Neuronal stem cell (in vitro differentiated cells): Measurements from ENCODE around the gene ARMC5.
"Not testable (repeated sequence)": the region's sequence is repeated elsewhere in the genome, so short reads cannot be mapped to it uniquely, and the experiment has no call there.

ENCODE experiments used
- DNase-seq: peaks from one replicate; pipeline ENCODE4 v3.0.0-alpha.2; 2013; ENCODE audit warnings: low spot score
- H2AFZ ChIP-seq: one replicate; pipeline ENCODE4 v1.6.1; 2013; ENCODE audit warnings: mild to moderate bottlenecking, low read length, inconsistent platforms
- H2AK5ac ChIP-seq: 2 replicates; pipeline ENCODE4 v1.6.1; 2013; ENCODE audit warnings: low read depth, mild to moderate bottlenecking, inconsistent platforms, low read length, moderate library complexity, mixed read lengths
- H2BK120ac ChIP-seq: 2 replicates; pipeline ENCODE4 v1.6.1; 2013; ENCODE audit warnings: low read depth, mild to moderate bottlenecking, inconsistent platforms, low read length, moderate library complexity, mixed read lengths
- H2BK12ac ChIP-seq: one replicate; pipeline ENCODE4 v1.6.1; 2013; ENCODE audit warnings: low read length, inconsistent platforms
- H2BK15ac ChIP-seq: 2 replicates; pipeline ENCODE4 v1.6.1; 2013; ENCODE audit warnings: mild to moderate bottlenecking, low read length, inconsistent platforms, mixed read lengths
- H2BK5ac ChIP-seq: one replicate; pipeline ENCODE4 v1.6.1; 2013; ENCODE audit warnings: inconsistent platforms, mild to moderate bottlenecking, low read length, moderate library complexity
- H3K14ac ChIP-seq: one replicate; pipeline ENCODE4 v1.6.1; 2013; ENCODE audit warnings: low read length, inconsistent platforms
- H3K18ac ChIP-seq: 2 replicates; pipeline ENCODE4 v1.6.1; 2013; ENCODE audit warnings: low read length, inconsistent platforms
- H3K23ac ChIP-seq: 2 replicates; pipeline ENCODE4 v1.6.1; 2013; ENCODE audit warnings: low read depth, mild to moderate bottlenecking, mixed read lengths, low read length, inconsistent platforms; ENCODE audit not compliant: poor library complexity
- H3K27ac ChIP-seq: replicated peaks from 3 replicates; pipeline ENCODE4 v1.5.1; 2013; ENCODE audit warnings: low read length, inconsistent platforms
- H3K27me3 ChIP-seq, 3 experiments: 2 replicates each; pipeline ENCODE4 v1.6.1; 2013; ENCODE audit warnings: low read length in 3 of 3, mild to moderate bottlenecking in 2 of 3, inconsistent platforms in 1 of 3, low read depth in 1 of 3, mixed read lengths in 1 of 3, moderate library complexity in 1 of 3; ENCODE audit not compliant: control insufficient read depth in 3 of 3, insufficient read depth in 3 of 3
- H3K36me3 ChIP-seq, 2 donors: replicated peaks in 1 of 2; 2 replicates each; pipeline ENCODE4 v1.6.1; 2013; ENCODE audit warnings: low read length in 2 of 2; ENCODE audit not compliant: control insufficient read depth in 2 of 2, insufficient read depth in 2 of 2
- H3K4ac ChIP-seq: 2 replicates; pipeline ENCODE4 v1.6.1; 2013; ENCODE audit warnings: inconsistent platforms, mild to moderate bottlenecking, low read length, moderate library complexity
- H3K4me1 ChIP-seq, 2 donors: 1 replicate in 1 of 2; 2 replicates in 1 of 2; pipeline ENCODE4 v1.6.1; 2013; ENCODE audit warnings: low read length in 2 of 2, low read depth in 1 of 2; ENCODE audit not compliant: control insufficient read depth in 2 of 2, insufficient read depth in 1 of 2
- H3K4me2 ChIP-seq: one replicate; pipeline ENCODE4 v1.6.1; 2013; ENCODE audit warnings: mild to moderate bottlenecking, low read length, inconsistent platforms; ENCODE audit not compliant: insufficient read depth, poor library complexity, severe bottlenecking
- H3K4me3 ChIP-seq, 2 donors: 2 replicates each; pipeline ENCODE4 v1.5.1; 2013; ENCODE audit warnings: low read length in 2 of 2, mild to moderate bottlenecking in 2 of 2, inconsistent platforms in 1 of 2, moderate library complexity in 1 of 2
- H3K79me1 ChIP-seq: one replicate; pipeline ENCODE4 v1.6.1; 2013; ENCODE audit warnings: low read depth, mild to moderate bottlenecking, inconsistent platforms, low read length, moderate library complexity
- H3K9ac ChIP-seq: one replicate; pipeline ENCODE4 v1.6.1; 2013; ENCODE audit warnings: mild to moderate bottlenecking, low read depth, low read length, inconsistent platforms; ENCODE audit not compliant: poor library complexity
- H3K9me3 ChIP-seq, 2 donors: replicated peaks in 1 of 2; 2 replicates each; pipeline versions ENCODE3 to v1.6.1; 2013; ENCODE audit warnings: low read length in 2 of 2, mild to moderate bottlenecking in 2 of 2, inconsistent platforms in 1 of 2, low read depth in 1 of 2, mixed read lengths in 1 of 2, moderate library complexity in 1 of 2; ENCODE audit not compliant: control insufficient read depth in 2 of 2, insufficient read depth in 1 of 2
- H4K8ac ChIP-seq: one replicate; pipeline ENCODE4 v1.6.1; 2013; ENCODE audit warnings: low read depth, mild to moderate bottlenecking, inconsistent platforms, low read length, moderate library complexity
- H4K91ac ChIP-seq: one replicate; pipeline ENCODE4 v1.6.1; 2013; ENCODE audit warnings: low read length, low read depth, mild to moderate bottlenecking, inconsistent platforms; ENCODE audit not compliant: poor library complexity
- WGBS, 2 donors: extraction: QIAGEN DNeasy Blood & Tissue Kit; methylation state at CpG; one replicate each; pipeline ENCODE4 v1.1.7; 2013; ENCODE audit warnings: missing lambda C conversion rate in 2 of 2, mixed read lengths in 1 of 2; ENCODE audit not compliant: insufficient read length in 2 of 2, insufficient replicate concordance in 1 of 2; ENCODE audit errors: extremely low coverage in 2 of 2; 5-methylcytosine and 5-hydroxymethylcytosine counted together

Gene ARMC5

DNA sequence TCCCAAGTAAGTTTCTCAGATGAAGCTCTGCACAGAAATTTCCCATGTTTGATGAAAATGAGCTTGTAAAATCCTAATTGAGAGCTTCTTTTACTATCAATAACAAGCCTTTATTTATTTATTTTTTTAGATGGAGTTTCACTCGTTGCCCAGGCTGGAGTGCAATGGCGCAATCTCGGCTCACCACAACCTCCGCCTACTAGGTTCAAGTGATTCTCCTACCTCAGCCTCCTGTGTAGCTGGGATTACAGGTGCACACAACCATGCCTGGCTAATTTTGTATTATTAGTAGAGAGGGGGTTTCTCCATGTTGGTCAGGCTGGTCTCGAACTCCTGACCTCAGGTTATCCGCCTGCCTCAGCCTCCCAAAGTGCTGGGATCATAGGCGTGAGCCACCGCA is 44.3 kb downstream of the ARMC5 start:
- not testable (repeated sequence) for H3K9ac ChIP-seq, H3K27me3 ChIP-seq, H3K4me2 ChIP-seq, H2BK5ac ChIP-seq, H3K23ac ChIP-seq, H3K79me1 ChIP-seq, H2BK15ac ChIP-seq, H3K14ac ChIP-seq, H4K91ac ChIP-seq, H3K4me3 ChIP-seq, H2AK5ac ChIP-seq, H4K8ac ChIP-seq, H3K18ac ChIP-seq, H2AFZ ChIP-seq, H2BK120ac ChIP-seq, H2BK12ac ChIP-seq, DNase-seq, H3K4ac ChIP-seq, H3K9me3 ChIP-seq, H3K27ac ChIP-seq
- Histone ChIP-seq H3K4me1 (peaks cover 2 to 10% of the 10 kb centered on the region in 2 donors), H3K36me3 (peaks cover 6 to 45% of the 10 kb centered on the region in 2 donors)
- WGBS, 2 donors = no CpG with 5 or more reads among the region's 8 CpGs

DNA sequence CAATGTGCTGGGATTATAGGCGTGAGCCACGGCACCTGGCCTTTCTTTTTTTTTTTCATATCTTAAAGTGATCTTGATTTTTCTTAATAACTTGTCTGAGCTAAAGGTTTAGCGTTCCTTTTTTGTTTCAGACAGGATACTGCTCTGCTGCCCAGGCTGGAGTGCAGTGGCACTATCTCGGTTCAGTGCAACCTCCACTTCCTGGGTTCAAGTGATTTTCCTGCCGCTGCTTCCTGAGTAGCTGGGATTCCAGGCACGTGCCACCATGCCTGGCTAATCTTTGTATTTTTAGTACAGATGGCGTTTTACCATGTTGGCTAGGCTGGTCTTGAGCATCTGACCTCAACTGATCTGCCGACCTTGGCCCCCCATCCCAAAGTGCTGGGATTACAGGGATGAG is 44.9 kb downstream of the ARMC5 start:
- H3K27me3 ChIP-seq = no peaks in the 10 kb centered on the region
- H3K14ac ChIP-seq = no peak overlapping the region
- no peak overlapping the region for H4K91ac ChIP-seq
- no peak overlapping the region for H2AFZ ChIP-seq
- no peak overlapping the region for H3K4ac ChIP-seq
- no peak for DNase-seq
- peaks cover 3 to 39% of the 10 kb centered on the region in 2 donors for H3K36me3 ChIP-seq
- no CpG with 5 or more reads among the region's 8 CpGs for WGBS, 2 donors
- H2BK120ac ChIP-seq = no peak overlapping the region
- H3K23ac ChIP-seq = no peak overlapping the region
- no peak overlapping the region for H2BK5ac ChIP-seq
- H3K27ac ChIP-seq = no peak overlapping the region
- no peak overlapping the region for H3K4me2 ChIP-seq
- no peaks in the 10 kb centered on the region for H3K9me3 ChIP-seq
- H3K4me1 ChIP-seq = peaks cover 2 to 10% of the 10 kb centered on the region in 2 donors
- H3K79me1 ChIP-seq = no peaks in the 10 kb centered on the region
- H3K18ac ChIP-seq = no peak overlapping the region
- H2BK12ac ChIP-seq = no peak overlapping the region
- no peak overlapping the region for H3K4me3 ChIP-seq
- no peak overlapping the region for H2BK15ac ChIP-seq
- no peak overlapping the region for H3K9ac ChIP-seq
- no peak overlapping the region for H4K8ac ChIP-seq
- H2AK5ac ChIP-seq = no peak overlapping the region

DNA sequence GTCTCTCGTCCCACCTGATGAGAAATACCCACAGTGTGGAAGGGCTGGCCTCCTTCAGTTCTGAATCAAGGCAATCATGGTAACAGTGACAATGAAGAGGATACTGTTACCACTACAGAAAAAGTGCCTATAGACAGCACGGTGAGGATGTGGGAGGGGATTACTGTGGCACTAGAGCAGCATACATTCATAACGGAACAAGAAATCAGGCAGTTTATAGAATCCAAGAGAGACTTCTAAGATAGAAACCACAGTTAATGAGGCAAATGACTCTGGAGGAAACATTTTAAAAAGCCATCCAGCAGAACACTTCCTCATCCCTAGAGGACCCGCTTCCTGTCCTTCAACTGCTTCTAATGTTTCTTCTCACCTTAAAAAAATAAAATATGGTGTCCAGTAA is 46.2 kb downstream of the ARMC5 start:
- H3K9ac ChIP-seq = no peak overlapping the region
- no peak overlapping the region for H2BK12ac ChIP-seq
- H3K27ac ChIP-seq = no peak overlapping the region
- no peak overlapping the region for H3K18ac ChIP-seq
- no peak overlapping the region for H2BK120ac ChIP-seq
- no peak overlapping the region for H3K23ac ChIP-seq
- no peak overlapping the region for H2BK15ac ChIP-seq
- H2AFZ ChIP-seq = no peak overlapping the region
- H4K8ac ChIP-seq = no peak overlapping the region
- H3K36me3 ChIP-seq = peaks cover 0 to 25% of the 10 kb centered on the region in 2 donors
- no CpG with 5 or more reads among the region's 4 CpGs for WGBS, 2 donors
- no peak overlapping the region for H4K91ac ChIP-seq
- H3K4me1 ChIP-seq = peaks cover 2 to 10% of the 10 kb centered on the region in 2 donors
- no peak overlapping the region for H2AK5ac ChIP-seq
- no peaks in the 10 kb centered on the region for H3K9me3 ChIP-seq
- H3K27me3 ChIP-seq = no peaks in the 10 kb centered on the region
- no peak overlapping the region for H2BK5ac ChIP-seq
- H3K4me3 ChIP-seq = no peak overlapping the region
- DNase-seq = no peak
- H3K14ac ChIP-seq = no peak overlapping the region
- H3K4ac ChIP-seq = no peak overlapping the region
- no peak overlapping the region for H3K4me2 ChIP-seq
- H3K79me1 ChIP-seq = no peaks in the 10 kb centered on the region

DNA sequence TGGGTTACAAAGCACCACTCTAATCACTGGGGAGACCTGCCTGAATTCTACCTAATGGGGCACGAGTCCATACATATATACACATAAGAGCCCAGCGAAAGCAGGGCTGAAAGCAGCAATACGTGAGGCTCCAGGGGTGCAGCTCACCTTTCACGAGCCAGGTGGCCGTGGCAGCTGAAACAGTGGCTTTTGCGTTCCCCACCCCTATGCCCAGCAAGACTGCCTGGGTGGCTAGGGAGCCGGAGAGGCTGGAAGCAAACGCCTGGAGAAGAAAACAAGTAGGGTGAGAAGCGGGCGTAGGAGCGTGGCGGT is 48.3 kb downstream of the ARMC5 start:
- no peak overlapping the region for H2BK15ac ChIP-seq
- H3K36me3 ChIP-seq = peaks cover 0 to 21% of the 10 kb centered on the region in 2 donors
- peak overlapping the region; percentile 83 for H2BK5ac ChIP-seq
- H4K8ac ChIP-seq = no peak overlapping the region
- H2BK12ac ChIP-seq = no peak overlapping the region
- H4K91ac ChIP-seq = no peak overlapping the region
- H3K9me3 ChIP-seq = peaks cover 0 to 1% of the 10 kb centered on the region in 2 donors
- no peaks in the 10 kb centered on the region for H3K27me3 ChIP-seq
- peak overlapping the region; percentile 97 for H2AFZ ChIP-seq
- no CpG with 5 or more reads among the region's 12 CpGs for WGBS, 2 donors
- peak overlapping the region; percentile 75 for H3K14ac ChIP-seq
- peak overlapping the region; percentile 77 for H3K18ac ChIP-seq
- H3K4ac ChIP-seq = no peak overlapping the region
- peak overlapping the region; percentile 81 for H3K4me2 ChIP-seq
- H3K27ac ChIP-seq = peak overlapping the region; percentile 3
- peak overlapping the region; percentile 94 for H3K23ac ChIP-seq
- no peak for DNase-seq
- peak overlapping the region; percentile 97 to 98 for H3K4me3 ChIP-seq
- peak overlapping the region; percentile 97 for H3K9ac ChIP-seq
- peak overlapping the region; percentile 48 for H2AK5ac ChIP-seq
- no peaks in the 10 kb centered on the region for H3K79me1 ChIP-seq
- H3K4me1 ChIP-seq = peaks cover 2 to 10% of the 10 kb centered on the region in 2 donors
- H2BK120ac ChIP-seq = no peak overlapping the region
